CD14-positive monocyte (primary cell): ENCODE data around the gene SNPH. TPM values are rescaled to one million over a fixed set of nuclear protein-coding genes. Genes with fewer than 3 reads are reported as not detected.

Experiments used
- DNase-seq, 3 donors: peaks; one replicate each; pipeline ENCODE4 v3.0.0-alpha.2; 2011 to 2022
- H2AFZ ChIP-seq: 2 replicates; pipeline ENCODE4 v1.6.0; 2012; ENCODE audit warnings: mild to moderate bottlenecking, low read depth, low read length, inconsistent platforms; ENCODE audit not compliant: insufficient read depth, poor library complexity, severe bottlenecking
- H3K27ac ChIP-seq, 2 donors: 1 replicate in 1 of 2; 2 replicates in 1 of 2; pipeline ENCODE4 v1.5.1; 2012 to 2013; ENCODE audit warnings: low read length in 2 of 2, control low read depth in 1 of 2, inconsistent platforms in 1 of 2, low read depth in 1 of 2, mild to moderate bottlenecking in 1 of 2
- H3K27me3 ChIP-seq, 2 donors: one replicate each; pipeline versions ENCODE4 v1.6.0 to v1.6.1; 2011 to 2013; ENCODE audit warnings: low read length in 2 of 2; ENCODE audit not compliant: control insufficient read depth in 2 of 2, insufficient read depth in 2 of 2
- H3K36me3 ChIP-seq, 2 donors: replicated peaks in 1 of 2; 1 replicate in 1 of 2; 2 replicates in 1 of 2; pipeline versions ENCODE4 v1.5.1 to v1.6.1; 2012 to 2013; ENCODE audit warnings: low read length in 2 of 2, control low read depth in 1 of 2, inconsistent platforms in 1 of 2, mild to moderate bottlenecking in 1 of 2; ENCODE audit not compliant: insufficient read depth in 2 of 2, control insufficient read depth in 1 of 2
- H3K4me1 ChIP-seq, 2 donors: 1 replicate in 1 of 2; 2 replicates in 1 of 2; pipeline versions ENCODE4 v1.5.1 to v1.6.1; 2012 to 2013; ENCODE audit warnings: low read length in 2 of 2, control low read depth in 1 of 2, inconsistent platforms in 1 of 2, mild to moderate bottlenecking in 1 of 2, moderate library complexity in 1 of 2; ENCODE audit not compliant: insufficient read depth in 2 of 2, control insufficient read depth in 1 of 2
- H3K4me2 ChIP-seq: replicated peaks from 2 replicates; pipeline ENCODE3; 2012; ENCODE audit warnings: low read length, moderate library complexity, mild to moderate bottlenecking; ENCODE audit not compliant: poor library complexity, severe bottlenecking; ENCODE audit errors: extremely low read depth
- H3K4me3 ChIP-seq, 3 experiments: fragments of 200-600 bp in 1 of 3; sonication (generic) in 1 of 3; replicated peaks in 1 of 3; 1 replicate in 2 of 3; 2 replicates in 1 of 3; pipeline ENCODE4 v1.5.1; 2011 to 2013; ENCODE audit warnings: low read length in 3 of 3, mild to moderate bottlenecking in 3 of 3, control low read depth in 2 of 3, low read depth in 2 of 3, inconsistent platforms in 1 of 3, moderate library complexity in 1 of 3
- H3K79me2 ChIP-seq: 2 replicates; pipeline ENCODE4 v1.6.0; 2012; ENCODE audit warnings: mild to moderate bottlenecking, control low read depth, inconsistent platforms, low read length, moderate library complexity; ENCODE audit not compliant: insufficient read depth
- H3K9ac ChIP-seq: 2 replicates; pipeline ENCODE4 v1.6.0; 2017; ENCODE audit warnings: low read length, mild to moderate bottlenecking; ENCODE audit not compliant: insufficient read depth, poor library complexity, severe bottlenecking
- H3K9me3 ChIP-seq, 2 donors: replicated peaks in 1 of 2; 1 replicate in 1 of 2; 2 replicates in 1 of 2; pipeline versions ENCODE4 v1.5.1 to v1.6.1; 2012 to 2013; ENCODE audit warnings: low read length in 2 of 2, control low read depth in 1 of 2; ENCODE audit not compliant: control insufficient read depth in 1 of 2, insufficient read depth in 1 of 2
- H4K20me1 ChIP-seq: 2 replicates; pipeline ENCODE4 v1.6.0; 2012; ENCODE audit warnings: mild to moderate bottlenecking, low read length, control low read depth, moderate library complexity; ENCODE audit not compliant: insufficient read depth
- H3K27ac Mint-ChIP-seq, 7 donors: one replicate each; pipeline ENCODE4 v1.8.0; 2020; ENCODE audit warnings: mild to moderate bottlenecking in 7 of 7, mixed read lengths in 7 of 7, moderate library complexity in 6 of 7, inconsistent platforms in 2 of 7
- H3K27me3 Mint-ChIP-seq, 3 donors: one replicate each; pipeline ENCODE4 v1.8.0; 2021 to 2022; ENCODE audit warnings: low read depth in 3 of 3, mild to moderate bottlenecking in 3 of 3, mixed read lengths in 3 of 3, moderate library complexity in 3 of 3, inconsistent platforms in 1 of 3
- H3K36me3 Mint-ChIP-seq, 2 donors: one replicate each; pipeline ENCODE4 v1.8.0; 2020; ENCODE audit warnings: mixed read lengths in 2 of 2, inconsistent platforms in 1 of 2, mild to moderate bottlenecking in 1 of 2
- H3K4me1 Mint-ChIP-seq: one replicate; pipeline ENCODE4 v1.8.0; 2020; ENCODE audit warnings: mild to moderate bottlenecking, mixed read lengths
- H3K4me3 Mint-ChIP-seq, 2 donors: one replicate each; pipeline ENCODE4 v1.8.0; 2020; ENCODE audit warnings: mild to moderate bottlenecking in 2 of 2, mixed read lengths in 2 of 2, moderate library complexity in 1 of 2
- H3K9me3 Mint-ChIP-seq, 7 donors: one replicate each; pipeline ENCODE4 v1.8.0; 2020 to 2022; ENCODE audit warnings: mixed read lengths in 7 of 7, mild to moderate bottlenecking in 6 of 7, moderate library complexity in 6 of 7, inconsistent platforms in 2 of 7
- CTCF ChIP-seq: fragments of 200-600 bp; IDR thresholded peaks from one replicate; pipeline ENCODE4 v1.8.0; 2022; ENCODE audit warnings: antibody characterized with exemption, mild to moderate bottlenecking
- WGBS: methylation state at CpG from one replicate; pipeline ENCODE4 v1.1.5; 2013; ENCODE audit warnings: missing lambda C conversion rate; ENCODE audit not compliant: insufficient coverage; 5-methylcytosine and 5-hydroxymethylcytosine counted together
- intact Hi-C, 2 donors: fragments of 100-400 bp; cut with micrococcal nuclease; formaldehyde crosslinking; loops; one replicate each; pipeline versions ENCODE4 v1.15.0 to v1.15.1; 2023
- polyA plus RNA-seq, 3 donors: library from polyadenylated mRNA; depleted of rRNA in 1 of 3; unstranded in 2 of 3; stranded (reverse) in 1 of 3; fragments of 300-500 nt in 2 of 3; fragments of >200 nt in 1 of 3; fragmentation: Illumina TruSeq in 2 of 3; gene quantifications; 1 replicate in 2 of 3; 2 replicates in 1 of 3; pipeline ENCODE4 v1.2.3, GENCODE V29; 2012 to 2021

Gene SNPH
- polyA plus RNA-seq, 3 donors: 0.07 to 0.10 TPM; not detected in 1

DNA sequence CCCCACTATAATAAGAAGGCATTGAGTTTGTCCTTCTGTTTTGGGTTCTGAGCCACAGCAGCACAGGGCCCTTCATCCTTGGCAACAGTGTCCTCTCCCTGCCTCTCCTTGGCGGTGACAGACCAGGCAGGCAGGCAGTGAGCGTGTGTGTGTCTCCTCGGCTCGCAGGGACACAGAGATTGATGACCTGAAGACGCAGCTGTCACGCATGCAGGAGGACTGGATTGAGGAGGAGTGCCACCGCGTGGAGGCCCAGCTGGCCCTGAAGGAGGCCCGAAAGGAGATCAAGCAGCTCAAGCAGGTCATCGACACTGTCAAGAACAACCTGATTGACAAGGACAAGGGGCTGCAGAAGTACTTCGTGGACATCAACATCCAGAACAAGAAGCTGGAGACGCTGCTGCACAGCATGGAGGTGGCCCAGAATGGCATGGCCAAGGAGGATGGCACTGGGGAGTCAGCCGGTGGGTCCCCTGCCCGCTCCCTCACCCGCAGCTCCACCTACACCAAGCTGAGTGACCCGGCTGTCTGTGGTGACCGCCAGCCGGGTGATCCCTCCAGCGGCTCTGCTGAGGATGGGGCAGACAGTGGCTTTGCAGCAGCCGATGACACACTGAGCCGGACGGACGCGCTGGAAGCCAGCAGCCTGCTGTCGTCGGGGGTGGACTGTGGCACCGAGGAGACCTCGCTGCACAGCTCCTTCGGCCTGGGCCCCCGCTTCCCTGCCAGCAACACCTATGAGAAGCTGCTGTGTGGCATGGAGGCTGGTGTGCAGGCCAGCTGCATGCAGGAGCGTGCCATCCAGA lies 38.8 kb downstream of the SNPH start:
- Mint-ChIP-seq H3K9me3 (no peaks in the 10 kb centered on the region), H3K4me1 (peaks cover 7% of the 10 kb centered on the region), H3K27me3 (peaks cover 1 to 3% (median 3%) of the 10 kb centered on the region in 3 donors), H3K27ac (peak overlapping the region in 1 of 7 donors; percentile 64), H3K36me3 (no peaks in the 10 kb centered on the region), H3K4me3 (no peak overlapping the region)
- H4K20me1 ChIP-seq: no peaks in the 10 kb centered on the region
- 95% methylated on average over 30 of the region's 31 CpGs for whole genome bisulfite sequencing
- no peak overlapping the region for H3K27ac ChIP-seq
- H3K27me3 ChIP-seq: no peaks in the 10 kb centered on the region
- no peak overlapping the region for H3K4me3 ChIP-seq
- no peak overlapping the region for H2AFZ ChIP-seq
- H3K79me2 ChIP-seq: no peaks in the 10 kb centered on the region
- H3K9me3 ChIP-seq: no peaks in the 10 kb centered on the region
- H3K4me2 ChIP-seq: no peak overlapping the region
- DNase-seq: no peak
- peaks cover 0 to 8% of the 10 kb centered on the region in 2 donors for H3K4me1 ChIP-seq
- no peak for TF ChIP-seq CTCF
- H3K36me3 ChIP-seq: no peaks in the 10 kb centered on the region
- intact Hi-C loops: no loop called here
- no peak overlapping the region for H3K9ac ChIP-seq

DNA sequence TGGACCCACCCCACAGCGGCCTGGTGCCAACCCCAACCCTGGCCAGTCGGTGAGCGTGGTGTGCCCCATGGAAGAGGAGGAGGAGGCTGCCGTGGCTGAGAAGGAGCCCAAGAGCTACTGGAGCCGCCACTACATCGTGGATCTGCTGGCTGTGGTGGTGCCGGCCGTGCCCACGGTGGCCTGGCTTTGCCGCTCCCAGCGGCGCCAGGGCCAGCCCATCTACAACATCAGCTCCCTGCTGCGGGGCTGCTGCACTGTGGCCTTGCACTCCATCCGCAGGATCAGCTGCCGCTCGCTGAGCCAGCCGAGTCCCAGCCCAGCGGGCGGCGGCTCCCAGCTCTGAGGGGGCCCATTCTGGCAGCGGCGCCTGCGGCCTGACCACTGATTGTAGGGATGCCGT lies 39.6 kb downstream of the SNPH start:
- H3K9ac ChIP-seq: no peak overlapping the region
- 98% methylated on average over 11 of the region's 24 CpGs for WGBS
- H3K4me2 ChIP-seq: no peak overlapping the region
- H2AFZ ChIP-seq: no peak overlapping the region
- intact Hi-C loops: no loop called here
- no peaks in the 10 kb centered on the region for H3K79me2 ChIP-seq
- Mint-ChIP-seq H3K27ac (no peak overlapping the region), H3K9me3 (no peaks in the 10 kb centered on the region), H3K4me3 (no peak overlapping the region), H3K36me3 (no peaks in the 10 kb centered on the region), H3K27me3 (peaks cover 1 to 3% (median 3%) of the 10 kb centered on the region in 3 donors), H3K4me1 (peaks cover 6% of the 10 kb centered on the region)
- H3K27ac ChIP-seq: no peak overlapping the region
- no peak overlapping the region for H3K4me3 ChIP-seq
- TF ChIP-seq CTCF: no peak
- H3K4me1 ChIP-seq: peaks cover 0 to 5% of the 10 kb centered on the region in 2 donors
- H3K27me3 ChIP-seq: no peaks in the 10 kb centered on the region
- H3K36me3 ChIP-seq: no peaks in the 10 kb centered on the region
- DNase-seq: no peak
- no peaks in the 10 kb centered on the region for H4K20me1 ChIP-seq
- H3K9me3 ChIP-seq: no peaks in the 10 kb centered on the region
